SU-DHL-6 (cell line): ENCODE data around the gene XRN2.

Source experiments
- H2AFZ ChIP-seq: fragments of 200-600 bp; sonication (generic); 2 replicates; pipeline ENCODE4 v1.6.1; 2014; ENCODE audit warnings: low read depth, mild to moderate bottlenecking, moderate library complexity, mixed read lengths, antibody characterized with exemption, low read length; ENCODE audit not compliant: severe bottlenecking
- H3F3A ChIP-seq: fragments of 200-600 bp; shearing (Covaris generic); 2 replicates; pipeline ENCODE4 v1.6.0; 2016; ENCODE audit warnings: antibody characterized with exemption, mild to moderate bottlenecking; ENCODE audit not compliant: insufficient read depth
- H3K27ac ChIP-seq: fragments of 200-600 bp; sonication (generic); 2 replicates; pipeline ENCODE4 v1.5.1; 2016; ENCODE audit warnings: low read depth, mild to moderate bottlenecking, low read length, moderate library complexity, mixed read lengths
- H3K27me3 ChIP-seq: fragments of 200-600 bp; sonication (generic), shearing (Covaris generic); 2 replicates; pipeline ENCODE4 v1.6.0; 2014; ENCODE audit warnings: mild to moderate bottlenecking, low read length
- H3K36me3 ChIP-seq: fragments of 200-600 bp; sonication (generic); 2 replicates; pipeline ENCODE4 v1.6.1; 2014; ENCODE audit warnings: mild to moderate bottlenecking, low read length, mixed read lengths
- H3K4me2 ChIP-seq: fragments of 300-600, 200-600 bp; shearing (Covaris generic), sonication (generic); 2 replicates; pipeline ENCODE4 v1.6.0; 2014; ENCODE audit warnings: low read length, low read depth, mild to moderate bottlenecking; ENCODE audit not compliant: poor library complexity, severe bottlenecking
- H3K4me3 ChIP-seq: fragments of 200-600 bp; sonication (generic); 2 replicates; pipeline ENCODE4 v1.5.1; 2014; ENCODE audit warnings: antibody characterized with exemption, low read length, mild to moderate bottlenecking, mixed read lengths; ENCODE audit not compliant: insufficient read depth, poor library complexity, severe bottlenecking
- H3K79me2 ChIP-seq: fragments of 200-600 bp; sonication (generic); 2 replicates; pipeline ENCODE4 v1.6.1; 2014; ENCODE audit warnings: mild to moderate bottlenecking, low read length, moderate library complexity; ENCODE audit not compliant: insufficient read depth
- H3K9ac ChIP-seq: fragments of 200-600 bp; sonication (generic); 2 replicates; pipeline ENCODE4 v1.7.0; 2014; ENCODE audit warnings: mild to moderate bottlenecking, low read length
- H3K9me2 ChIP-seq: fragments of 200-600 bp; sonication (generic); replicated peaks from 2 replicates; pipeline ENCODE4 v1.6.1; 2014; ENCODE audit warnings: low read length; ENCODE audit not compliant: insufficient read depth
- H3K9me3 ChIP-seq: fragments of 200-600 bp; sonication (generic); 2 replicates; pipeline ENCODE4 v1.6.1; 2014; ENCODE audit warnings: low read length, mixed read lengths; ENCODE audit not compliant: insufficient read depth
- H4K20me1 ChIP-seq: fragments of 200-600 bp; sonication (generic); 2 replicates; pipeline ENCODE4 v1.6.1; 2014; ENCODE audit warnings: low read depth, mild to moderate bottlenecking, antibody characterized with exemption, low read length, moderate library complexity, mixed read lengths
- CTCF ChIP-seq: fragments of 200-600 bp; sonication (generic); IDR thresholded peaks from one replicate; pipeline ENCODE4 v1.5.1; 2017; ENCODE audit warnings: antibody characterized with exemption, mild to moderate bottlenecking, low read length, moderate library complexity; ENCODE audit not compliant: insufficient read depth, poor library complexity, severe bottlenecking
- EZH2phosphoT487 ChIP-seq: fragments of 200-600 bp; sonication (generic), shearing (Covaris generic); conservative IDR thresholded peaks from 2 replicates; pipeline ENCODE4 v1.6.1; 2018; ENCODE audit warnings: mild to moderate bottlenecking, antibody characterized with exemption, low read length, moderate library complexity, mixed read lengths

XRN2 gene

GRCh38 chr20:21339499-21339898 is 36.4 kb downstream of the XRN2 start:
- Histone ChIP-seq H2AFZ (no peak overlapping the region), H4K20me1 (peaks cover 5% of the 10 kb centered on the region; the same call in 1 of the 2 replicates), H3F3A (no peaks in the 10 kb centered on the region), H3K27me3 (no peaks in the 10 kb centered on the region), H3K27ac (no peak overlapping the region), H3K9ac (no peak overlapping the region), H3K9me2 (no peaks in the 10 kb centered on the region), H3K36me3 (peaks cover 17% of the 10 kb centered on the region; the same call in 1 of the 2 replicates), H3K4me2 (no peak overlapping the region), H3K79me2 (no peaks in the 10 kb centered on the region; the same call in 1 of the 2 replicates), H3K9me3 (no peaks in the 10 kb centered on the region), H3K4me3 (no peak overlapping the region)
- no peak for TF ChIP-seq EZH2phosphoT487
- TF ChIP-seq CTCF, result no peak

GRCh38 chr20:21340991-21341697 is 38.0 kb downstream of the XRN2 start:
- Histone ChIP-seq H3K4me2 (no peak overlapping the region), H3F3A (no peaks in the 10 kb centered on the region), H3K4me3 (no peak overlapping the region), H3K36me3 (peaks cover 28% of the 10 kb centered on the region; the same call in 1 of the 2 replicates), H3K27me3 (no peaks in the 10 kb centered on the region), H4K20me1 (peaks cover 5% of the 10 kb centered on the region; the same call in 1 of the 2 replicates), H3K79me2 (no peaks in the 10 kb centered on the region), H3K9me3 (no peaks in the 10 kb centered on the region), H3K9me2 (no peaks in the 10 kb centered on the region), H3K9ac (no peak overlapping the region), H3K27ac (no peak overlapping the region), H2AFZ (no peak overlapping the region)
- TF ChIP-seq CTCF, result no peak
- TF ChIP-seq EZH2phosphoT487, result no peak

GRCh38 chr20:21342656-21343345 is 39.7 kb downstream of the XRN2 start:
- no peak overlapping the region for H3K9ac ChIP-seq

More at GRCh38 chr20:21342656-21343345, 39.7 kb downstream of the XRN2 start:
- no peaks in the 10 kb centered on the region for H3K79me2 ChIP-seq
- TF ChIP-seq EZH2phosphoT487 (no peak), CTCF (no peak)
- no peaks in the 10 kb centered on the region for H3K9me3 ChIP-seq
- H3K27me3 ChIP-seq, result no peaks in the 10 kb centered on the region
- H3K36me3 ChIP-seq, result peaks cover 42% of the 10 kb centered on the region
- no peak overlapping the region for H3K4me2 ChIP-seq
- no peaks in the 10 kb centered on the region for H3F3A ChIP-seq
- H4K20me1 ChIP-seq, result peaks cover 9% of the 10 kb centered on the region; the same call in 1 of the 2 replicates
- H3K27ac ChIP-seq, result no peak overlapping the region
- no peak overlapping the region for H3K4me3 ChIP-seq
- no peaks in the 10 kb centered on the region for H3K9me2 ChIP-seq
- H2AFZ ChIP-seq, result no peak overlapping the region
